ENCODE measurements around the gene ANKRD55.
A peak's percentile ranks its signal among the peaks of the same experiment; 100 is the strongest.

The ANKRD55 gene

DNA sequence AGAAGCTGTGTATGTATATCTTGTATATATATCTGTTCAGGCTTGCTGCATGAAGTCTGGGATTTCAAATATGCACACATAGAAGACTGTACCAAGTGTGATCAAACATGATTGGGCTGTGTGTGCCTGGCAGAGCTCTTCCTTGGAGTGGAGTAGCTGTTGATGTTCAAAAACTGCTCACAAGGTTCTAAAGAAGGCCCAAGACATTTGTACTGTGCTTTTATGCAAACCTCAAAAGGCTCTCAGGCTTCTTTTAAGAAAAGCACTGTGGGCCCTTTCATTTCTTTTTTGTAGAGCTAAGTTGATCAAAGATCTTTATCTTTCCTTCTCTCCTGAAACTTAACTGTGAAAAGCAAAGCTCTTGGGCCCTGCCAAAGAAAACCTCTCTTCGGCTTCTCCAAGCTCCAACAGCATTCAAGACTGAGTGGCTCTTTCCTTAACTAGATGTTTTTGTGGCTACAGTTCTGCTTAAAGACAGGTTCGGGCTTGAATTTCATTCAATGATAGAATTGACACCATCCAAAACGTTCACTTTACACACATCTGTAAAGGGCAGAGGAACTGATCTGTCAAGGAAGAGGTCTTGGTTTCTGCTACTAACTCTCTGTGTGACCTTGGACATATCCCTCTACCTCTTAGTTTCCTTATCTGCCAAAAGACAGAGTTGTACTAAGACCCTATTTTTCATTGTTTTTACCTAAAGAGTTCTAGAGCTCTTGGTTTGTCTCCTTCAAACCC is 132.5 kb downstream of the ANKRD55 start:
- Mint-ChIP-seq H3K4me1 (peaks cover 5% of the 10 kb centered on the region), H3K27ac (no peak overlapping the region), H3K4me3 (no peak overlapping the region), H3K27me3 (ENCODE audit: low read depth, poor library complexity) (no peaks in the 10 kb centered on the region), H3K36me3 (ENCODE audit: low read depth) (peaks cover 4% of the 10 kb centered on the region), H3K9me3 (peaks cover 13% of the 10 kb centered on the region)
- no peak for TF ChIP-seq CTCF (IDR thresholded peaks at IDR 0.05)
- DNase-seq, result no peak

DNA sequence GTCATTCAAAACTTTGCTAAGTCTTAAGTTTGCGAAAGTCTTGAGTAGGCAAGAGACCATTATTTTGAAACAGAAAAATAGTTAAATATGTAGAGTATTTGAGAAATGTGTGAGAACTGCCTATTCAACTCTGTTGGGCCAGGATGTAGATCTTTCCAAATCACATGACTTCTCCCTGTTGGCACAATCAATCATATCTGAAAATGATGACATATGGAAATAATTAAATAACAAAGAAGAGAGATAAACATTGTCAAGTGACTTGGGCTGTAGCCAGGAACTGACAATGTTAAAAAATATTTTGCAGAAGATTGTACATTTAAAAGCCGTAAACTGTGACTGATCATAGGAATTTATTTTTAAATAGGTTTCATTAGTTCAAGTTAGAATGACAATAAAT is 133.8 kb downstream of the ANKRD55 start:
- no peak for TF ChIP-seq CTCF (IDR thresholded peaks at IDR 0.05)
- Mint-ChIP-seq H3K36me3 (ENCODE audit: low read depth) (peaks cover 4% of the 10 kb centered on the region), H3K27me3 (ENCODE audit: low read depth, poor library complexity) (no peaks in the 10 kb centered on the region), H3K4me1 (no peaks in the 10 kb centered on the region), H3K9me3 (peaks cover 13% of the 10 kb centered on the region), H3K4me3 (no peak overlapping the region), H3K27ac (no peak overlapping the region)
- DNase-seq, result no peak

DNA sequence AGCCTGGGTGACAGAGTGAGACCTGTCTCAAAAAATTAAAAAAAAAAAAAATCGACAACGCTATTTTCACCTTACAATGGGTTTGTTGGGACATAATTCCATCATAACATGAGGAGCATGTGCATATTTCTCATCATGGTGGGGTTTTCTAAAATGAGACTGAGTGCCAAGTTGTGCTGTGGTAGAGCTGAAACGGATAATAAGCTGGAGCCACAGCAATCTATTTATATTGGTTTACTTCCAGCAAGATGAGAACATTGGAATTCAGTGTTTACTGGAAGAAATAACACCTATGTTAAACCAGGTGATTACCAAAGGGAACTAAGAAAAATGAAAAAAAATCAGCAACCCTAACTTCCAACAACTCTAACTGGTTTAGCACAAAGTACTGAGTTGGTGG is 136.1 kb downstream of the ANKRD55 start:
- Mint-ChIP-seq H3K9me3 (peaks cover 9% of the 10 kb centered on the region), H3K4me3 (no peak overlapping the region), H3K36me3 (ENCODE audit: low read depth) (peaks cover 4% of the 10 kb centered on the region), H3K4me1 (peaks cover 2% of the 10 kb centered on the region), H3K27me3 (ENCODE audit: low read depth, poor library complexity) (no peaks in the 10 kb centered on the region), H3K27ac (no peak overlapping the region)
- no peak for DNase-seq
- no peak for TF ChIP-seq CTCF (IDR thresholded peaks at IDR 0.05)

DNA sequence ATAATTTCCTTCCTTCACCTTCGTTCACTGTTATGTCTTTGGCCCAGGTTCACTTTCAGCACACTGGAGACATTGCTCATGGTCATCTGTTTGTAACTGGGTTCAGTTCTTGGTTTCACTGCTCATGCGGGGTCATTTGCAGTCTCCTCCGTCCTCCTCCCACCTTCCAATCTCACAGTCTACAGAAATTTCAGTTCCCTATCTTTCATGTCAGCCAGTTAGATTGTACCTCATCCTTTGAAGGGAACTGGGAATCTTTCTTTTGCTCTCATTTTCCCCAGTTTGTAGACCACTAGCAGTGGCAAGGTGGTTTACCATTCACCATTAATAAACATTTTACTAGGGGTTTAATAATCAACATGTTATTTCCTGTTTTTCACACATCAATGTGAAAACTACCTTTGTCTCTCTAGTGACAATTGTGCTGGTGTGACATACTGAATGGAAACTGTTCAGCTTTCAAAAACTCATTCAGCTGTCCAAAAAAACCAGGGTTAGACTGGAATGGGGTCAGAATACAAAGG is 137.5 kb downstream of the ANKRD55 start:
- peaks cover 4% of the 10 kb centered on the region for H3K36me3 Mint-ChIP-seq (ENCODE audit: low read depth)
- peaks cover 12% of the 10 kb centered on the region for H3K4me1 Mint-ChIP-seq
- no peaks in the 10 kb centered on the region for H3K27me3 Mint-ChIP-seq (ENCODE audit: low read depth, poor library complexity)
- no peak for DNase-seq
- H3K27ac Mint-ChIP-seq, result peak overlapping the region; percentile 4
- no peak overlapping the region for H3K4me3 Mint-ChIP-seq
- H3K9me3 Mint-ChIP-seq, result peaks cover under 1% of the 10 kb centered on the region
- TF ChIP-seq CTCF (IDR thresholded peaks at IDR 0.05), result no peak

- no peak overlapping the region for H3K4me3 Mint-ChIP-seq
- no peaks in the 10 kb centered on the region for H3K36me3 Mint-ChIP-seq (ENCODE audit: low read depth)
- no peaks in the 10 kb centered on the region for H3K9me3 Mint-ChIP-seq
- no peak for DNase-seq
- TF ChIP-seq CTCF (IDR thresholded peaks at IDR 0.05), result no peak
- H3K4me1 Mint-ChIP-seq, result peaks cover 12% of the 10 kb centered on the region
- peak overlapping the region; percentile 42 for H3K27ac Mint-ChIP-seq
- no peaks in the 10 kb centered on the region for H3K27me3 Mint-ChIP-seq (ENCODE audit: low read depth, poor library complexity)
Measured at GRCh38 chr5:56094579-56095361, 138.4 kb downstream of the ANKRD55 start.
